PC-9 (cell line): ENCODE measurements around the gene GANC.

ENCODE experiments used
- CTCF ChIP-seq: fragments of 200-600 bp; sonication (generic); conservative IDR thresholded peaks from 2 replicates; pipeline ENCODE4 v1.6.1; 2017; ENCODE audit warnings: mixed run types, antibody characterized with exemption, mild to moderate bottlenecking, moderate library complexity
- EZH2 ChIP-seq: fragments of 200-600 bp; sonication (generic); IDR thresholded peaks from 2 replicates; pipeline ENCODE4 v1.8.0; 2017; ENCODE audit warnings: antibody characterized with exemption, low read depth

DNA sequence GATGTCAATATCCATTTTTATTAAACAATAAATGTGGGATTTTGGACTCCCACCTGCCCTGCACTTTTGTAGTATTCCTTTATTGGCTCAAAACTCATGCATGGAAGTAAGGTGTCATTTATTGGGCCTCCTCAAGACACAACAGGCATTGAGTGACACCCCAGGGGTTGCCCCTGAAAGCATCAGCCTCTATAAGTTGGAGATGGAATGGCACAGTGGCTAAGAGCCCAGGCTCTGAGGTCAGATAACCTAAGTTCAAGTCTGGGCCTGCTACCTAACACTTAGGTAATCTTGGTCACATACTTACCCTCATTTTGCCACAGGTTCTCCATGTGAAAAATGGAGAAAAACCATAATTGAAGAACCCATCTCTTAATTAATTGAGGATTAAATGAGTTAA is 90.9 kb downstream of the GANC start:
- no peak for TF ChIP-seq CTCF
- no peak for TF ChIP-seq EZH2
